Measurements from ENCODE around the gene CCR7.

CCR7 gene

DNA sequence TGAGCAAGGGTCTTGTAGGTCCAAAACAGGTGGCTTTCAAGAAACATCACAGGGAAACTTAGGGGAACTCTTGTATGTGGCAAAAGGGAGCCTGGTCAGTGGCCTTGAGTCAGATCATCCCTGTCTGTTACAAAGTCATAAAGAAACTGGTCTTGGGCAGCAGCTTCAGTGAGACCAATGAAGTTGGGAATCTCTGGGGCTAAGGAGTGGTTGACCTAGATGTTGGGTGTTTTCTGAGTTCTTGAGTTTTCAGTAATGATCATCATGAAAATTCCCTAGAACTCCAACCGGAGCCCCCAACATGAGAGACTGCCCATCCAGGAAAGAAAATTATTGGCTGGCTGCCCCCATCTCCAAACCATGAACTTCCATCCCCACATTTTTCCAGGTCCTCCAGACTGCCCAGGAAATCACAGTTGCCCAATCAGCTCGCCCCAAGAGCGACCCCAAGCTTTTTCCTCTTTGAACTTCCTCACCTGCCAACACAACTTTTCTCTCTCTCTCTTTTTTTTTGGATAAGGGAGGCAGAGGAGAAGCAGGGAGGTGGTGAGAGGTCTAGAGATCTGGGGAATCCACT lies 3.9 kb downstream of the CCR7 start:
- no peak for DNase-seq

- DNase-seq: peak; percentile 89
Observed at GRCh38 chr17:40560592-40561293, 4.5 kb downstream of the CCR7 start.

- DNase-seq: no peak
Observed at GRCh38 chr17:40559954-40560591, 5.2 kb downstream of the CCR7 start.

DNA sequence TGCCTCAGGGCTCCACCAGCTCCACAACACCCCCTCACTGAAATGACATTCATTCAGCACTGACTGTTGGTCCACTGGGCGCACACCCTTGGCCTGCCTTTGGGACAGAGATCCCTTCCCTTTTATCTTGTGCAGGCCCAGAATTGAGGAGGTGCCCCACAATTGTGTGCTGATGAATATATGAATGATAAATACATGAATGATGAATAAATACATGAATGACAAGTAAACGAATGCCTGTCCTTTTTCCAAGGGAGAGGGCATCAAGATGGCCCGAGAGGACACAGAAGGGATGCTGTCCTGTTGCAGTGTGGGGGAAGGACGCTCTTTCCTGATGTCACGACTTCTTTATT lies 5.7 kb downstream of the CCR7 start:
- no peak for DNase-seq

DNA sequence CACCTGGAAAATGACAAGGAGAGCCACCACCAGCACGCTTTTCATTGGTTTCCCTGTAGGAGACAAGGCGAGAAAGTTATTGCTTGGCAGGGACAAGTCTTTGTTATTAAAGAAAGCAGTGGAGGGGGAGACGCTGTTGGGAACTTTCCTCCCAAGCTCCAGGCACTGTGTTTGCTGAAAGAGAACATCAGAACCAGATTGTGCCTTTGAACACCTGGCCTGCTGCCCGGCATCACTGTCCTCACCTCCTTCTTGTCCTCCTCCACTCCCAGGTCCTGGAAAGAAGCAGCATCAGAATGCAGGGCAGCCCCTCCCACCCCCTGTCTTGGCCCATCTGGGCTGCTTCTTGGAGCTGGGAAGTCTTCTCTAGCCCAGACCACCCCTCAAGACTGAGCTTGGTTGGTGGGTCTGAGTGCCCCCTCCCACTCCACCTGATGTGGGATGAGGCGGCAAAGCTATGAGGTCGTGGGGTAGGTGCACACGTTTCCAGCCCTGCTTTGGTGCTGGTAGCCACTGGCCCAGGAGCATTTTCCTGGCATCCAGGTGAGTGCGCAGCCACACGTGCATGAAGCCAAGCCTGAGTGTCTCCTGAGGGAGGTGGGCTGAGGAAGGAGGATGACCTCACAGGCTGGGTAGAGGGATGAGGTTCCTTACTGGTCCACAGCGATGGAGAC lies 6.2 kb downstream of the CCR7 start:
- no peak for DNase-seq

DNA sequence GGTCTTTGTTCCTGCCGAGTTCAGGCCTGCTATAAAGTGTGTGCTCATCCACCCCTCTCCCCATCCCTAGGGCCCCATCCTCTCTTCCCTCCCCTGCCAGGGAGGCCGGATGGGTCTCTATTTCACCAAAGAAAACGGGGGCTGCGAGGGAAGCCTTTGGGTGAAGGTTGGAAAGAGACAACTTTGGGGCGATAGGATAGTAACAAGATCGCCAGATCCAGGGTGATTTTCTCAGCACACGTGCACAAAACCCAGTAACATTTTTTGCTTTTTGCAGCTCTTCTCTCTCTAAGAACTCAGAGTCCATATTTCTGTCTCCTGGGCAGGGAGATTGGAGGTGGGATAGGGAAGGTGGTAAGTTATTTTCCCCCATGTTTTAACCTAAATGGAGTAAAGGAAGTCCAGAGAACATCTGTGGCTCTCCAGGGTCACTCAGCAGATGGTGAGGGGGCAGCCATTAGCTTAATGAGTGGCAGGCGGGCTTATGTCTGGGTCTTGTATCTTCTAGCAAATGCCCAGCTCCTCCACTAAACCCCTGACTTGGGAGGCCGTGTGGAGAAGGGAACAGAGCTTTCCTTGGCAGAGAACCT lies 6.9 kb downstream of the CCR7 start:
- no peak for DNase-seq

- DNase-seq: no peak
Observed at GRCh38 chr17:40557531-40558299, 7.6 kb downstream of the CCR7 start.

DNA sequence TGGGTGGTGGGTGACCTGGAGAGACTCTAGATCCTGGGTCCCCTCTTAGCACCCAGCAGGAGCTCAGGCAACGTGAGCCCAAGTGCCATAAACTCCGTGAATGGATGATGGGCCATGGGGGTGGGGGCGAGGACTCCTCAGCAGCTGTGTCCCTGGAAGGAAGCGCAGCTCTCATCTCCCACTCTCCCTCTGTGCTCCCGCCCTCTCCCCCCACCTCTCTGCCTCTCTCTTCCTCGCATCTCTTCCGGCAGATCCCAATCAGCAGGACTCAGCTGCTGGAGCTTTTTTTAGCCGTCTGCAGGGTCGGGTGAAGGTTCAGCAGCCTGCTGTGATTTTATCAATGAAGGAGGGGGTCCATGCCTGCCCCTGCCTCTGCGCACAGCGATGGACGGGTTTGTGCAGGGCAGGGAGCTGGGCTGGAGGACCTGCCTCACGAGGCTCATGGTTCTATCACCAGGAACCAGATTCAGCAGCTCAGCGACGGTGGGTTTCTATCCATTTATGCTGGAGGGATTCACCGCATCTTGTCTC lies 8.3 kb downstream of the CCR7 start:
- DNase-seq: no peak

DNA sequence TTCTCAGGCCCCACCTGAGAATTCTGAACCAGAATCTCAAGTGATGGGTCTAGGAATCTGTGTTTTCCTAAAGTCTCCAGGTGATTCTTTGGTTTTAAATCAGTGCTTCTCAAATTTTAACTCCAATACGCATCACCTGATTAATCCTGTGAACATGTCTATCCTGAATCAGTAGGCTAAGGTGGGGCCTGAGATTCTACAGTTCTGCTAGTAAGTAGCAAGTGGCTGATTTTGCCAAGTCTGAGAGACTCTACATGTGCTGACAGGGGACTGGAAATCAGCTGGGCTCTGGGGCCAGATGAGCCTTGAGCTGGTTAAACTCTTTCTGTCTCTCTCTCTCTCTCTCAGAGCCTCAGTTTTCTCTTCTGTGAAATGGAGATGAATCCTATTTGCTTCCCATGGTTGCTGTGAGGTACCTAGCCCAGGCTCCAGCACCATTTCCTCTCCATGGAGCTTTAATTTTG lies 9.0 kb downstream of the CCR7 start:
- no peak for DNase-seq

DNA sequence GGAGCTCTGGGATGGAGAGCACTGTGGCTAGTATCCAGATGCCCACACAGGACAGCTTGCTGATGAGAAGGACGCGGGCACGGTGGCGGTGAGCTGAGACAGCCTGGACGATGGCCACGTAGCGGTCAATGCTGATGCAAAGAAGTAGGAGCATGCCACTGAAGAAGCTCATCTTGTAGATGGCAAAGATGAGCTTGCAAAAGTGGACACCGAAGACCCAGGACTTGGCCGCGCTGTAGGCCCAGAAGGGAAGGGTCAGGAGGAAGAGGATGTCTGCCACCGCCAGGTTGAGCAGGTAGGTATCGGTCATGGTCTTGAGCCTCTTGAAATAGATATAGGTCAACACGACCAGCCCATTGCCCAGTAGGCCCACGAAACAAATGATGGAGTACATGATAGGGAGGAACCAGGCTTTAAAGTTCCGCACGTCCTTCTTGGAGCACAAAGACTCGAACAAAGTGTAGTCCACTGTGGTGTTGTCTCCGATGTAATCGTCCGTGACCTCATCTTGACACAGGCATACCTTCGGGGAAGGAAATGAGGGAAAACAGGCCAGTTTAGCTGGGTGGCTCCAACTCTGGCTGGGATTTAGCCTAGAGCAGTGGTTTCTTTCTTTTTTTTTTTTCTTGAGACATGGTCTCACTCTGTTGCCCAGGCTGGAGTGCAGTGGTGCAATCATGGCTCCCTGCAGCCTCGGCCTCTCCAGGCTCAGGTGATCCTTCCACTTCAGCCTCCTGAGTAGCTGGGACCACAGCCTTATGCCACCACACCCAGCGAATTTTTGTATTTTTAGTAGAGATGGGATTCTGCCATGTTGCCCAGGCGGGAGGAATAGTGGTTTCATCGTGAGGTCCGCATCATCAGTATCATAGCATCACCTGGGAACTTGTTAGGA lies 9.7 kb downstream of the CCR7 start:
- DNase-seq: no peak

DNA sequence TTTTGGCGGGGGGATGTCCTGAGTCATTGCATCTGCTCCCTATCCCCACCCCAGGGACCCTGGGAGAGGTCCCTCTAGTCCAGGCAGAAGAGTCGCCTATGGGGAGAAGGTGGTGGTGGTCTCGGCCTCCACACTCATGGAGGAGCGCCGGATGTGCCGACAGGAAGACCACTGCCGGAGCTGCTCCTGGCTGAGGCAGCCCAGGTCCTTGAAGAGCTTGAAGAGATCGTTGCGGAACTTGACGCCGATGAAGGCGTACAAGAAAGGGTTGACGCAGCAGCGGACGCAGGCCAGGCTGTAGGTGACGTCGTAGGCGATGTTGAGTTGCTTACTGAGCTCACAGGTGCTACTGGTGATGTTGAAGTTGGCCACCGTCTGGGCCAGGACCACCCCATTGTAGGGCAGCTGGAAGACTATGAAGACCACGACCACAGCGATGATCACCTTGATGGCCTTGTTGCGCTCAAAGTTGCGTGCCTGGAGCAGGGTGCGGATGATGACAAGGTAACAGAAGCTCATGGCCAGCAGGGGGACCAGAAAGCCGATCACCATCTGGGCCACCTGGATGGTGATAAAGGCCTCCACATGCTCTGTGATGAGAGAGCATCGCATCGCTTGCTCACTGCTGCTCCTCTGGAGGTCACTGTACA lies 10.5 kb downstream of the CCR7 start:
- DNase-seq: no peak

- DNase-seq: no peak
Observed at GRCh38 chr17:40553694-40554534, 11.4 kb downstream of the CCR7 start.

- DNase-seq: no peak
Observed at GRCh38 chr17:40552806-40553693, 12.2 kb downstream of the CCR7 start.

DNA sequence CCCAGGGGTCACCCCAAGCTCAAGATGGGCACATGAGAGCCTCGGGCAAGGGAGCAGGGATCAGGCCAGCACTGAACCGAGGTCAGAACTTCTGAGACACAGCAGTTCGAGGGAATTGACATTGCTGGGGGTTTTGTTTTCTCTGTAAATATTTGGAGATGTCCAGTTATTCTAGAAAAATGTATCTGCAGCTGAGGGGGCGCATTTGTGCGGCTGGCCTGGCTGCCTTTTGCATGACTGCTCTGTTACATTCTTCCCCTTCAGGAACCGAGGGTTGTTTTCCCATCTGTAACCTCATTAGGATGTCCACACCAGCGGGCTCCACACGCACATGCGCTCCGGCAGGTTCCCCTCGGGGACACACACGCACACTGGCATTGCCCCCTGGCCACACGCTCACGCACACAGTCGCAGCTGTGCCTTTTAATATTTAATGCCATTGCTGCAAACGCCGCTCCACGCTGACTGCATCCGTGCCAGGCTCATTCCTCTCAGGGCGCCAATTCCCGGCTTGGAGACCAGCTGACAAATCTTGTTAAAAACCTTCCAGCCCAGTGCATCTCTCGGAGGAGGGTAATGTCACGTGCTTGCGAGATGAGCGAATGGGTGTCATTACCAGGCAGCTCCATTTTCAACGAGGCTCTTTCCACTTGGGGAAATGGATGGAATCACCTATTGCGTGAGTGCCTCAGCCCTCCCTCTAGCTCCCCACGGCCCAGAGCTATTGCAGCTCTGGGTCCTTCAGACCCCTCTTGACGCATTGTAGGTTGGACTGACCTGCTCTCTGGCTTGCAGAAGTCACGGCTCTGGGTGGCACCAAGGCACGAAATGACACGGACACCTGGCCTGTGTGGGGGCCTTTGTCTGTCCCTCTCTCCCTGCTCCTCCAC lies 13.1 kb downstream of the CCR7 start:
- DNase-seq: no peak

- no peak for DNase-seq
Observed at GRCh38 chr17:40551091-40551878, 14.0 kb downstream of the CCR7 start.

DNA sequence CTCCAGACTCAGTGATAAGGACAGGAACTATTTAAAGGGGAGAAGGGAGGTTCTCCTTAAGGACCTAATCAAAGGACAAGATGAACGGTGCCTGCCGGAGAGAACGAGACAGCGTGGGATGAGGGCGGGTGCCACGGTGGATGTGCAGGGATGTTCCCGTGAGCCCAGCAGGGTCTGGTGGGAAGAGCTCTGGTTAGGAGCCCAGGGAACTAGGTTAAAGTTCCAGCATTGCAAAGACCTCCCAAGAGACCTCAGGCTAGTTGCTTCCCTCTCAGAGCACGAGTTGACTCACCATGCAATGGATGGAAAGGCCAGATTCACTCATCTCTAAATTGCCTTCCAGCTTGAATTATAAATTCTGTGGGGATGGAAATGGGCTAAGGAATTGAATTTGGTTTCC lies 14.7 kb downstream of the CCR7 start:
- DNase-seq: no peak
